WTC11 (cell line): Measurements from ENCODE around the gene OR4X1.

ENCODE experiments used
- CREB1 ChIP-seq: sonication (generic); formaldehyde crosslinking; IDR thresholded peaks from 2 replicates; pipeline ENCODE4 v1.8.0; 2023; ENCODE audit warnings: mild to moderate bottlenecking, missing genetic modification reagents
- JUN ChIP-seq: sonication (generic); formaldehyde crosslinking; IDR thresholded peaks from 2 replicates; pipeline ENCODE4 v1.8.0; 2023; ENCODE audit warnings: mild to moderate bottlenecking, missing genetic modification reagents
- NFATC4 ChIP-seq: fragments of 250-450 bp; sonication (Bioruptor Pico); IDR thresholded peaks from 2 replicates; pipeline ENCODE4 v1.9.0; 2021; ENCODE audit warnings: mild to moderate bottlenecking
- NFYB ChIP-seq: sonication (generic); formaldehyde crosslinking; conservative IDR thresholded peaks from 2 replicates; pipeline ENCODE4 v1.8.0; 2022; ENCODE audit warnings: low read depth, missing genetic modification reagents
- ZBTB21 ChIP-seq: sonication (generic); formaldehyde crosslinking; IDR thresholded peaks from 2 replicates; pipeline ENCODE4 v1.8.1; 2023; ENCODE audit warnings: mild to moderate bottlenecking, missing genetic modification reagents, borderline replicate concordance
- TF ChIP-seq, protein P1 (sequence below): sonication (generic); formaldehyde crosslinking; conservative IDR thresholded peaks from 2 replicates; pipeline ENCODE4 v1.8.1; 2023; ENCODE audit warnings: mild to moderate bottlenecking, low read depth, missing genetic modification reagents, moderate library complexity
- TF ChIP-seq, protein P2 (sequence below): sonication (generic); formaldehyde crosslinking; IDR thresholded peaks from 2 replicates; pipeline ENCODE4 v1.8.1; 2022; ENCODE audit warnings: low read depth, mild to moderate bottlenecking, moderate library complexity, missing genetic modification reagents, borderline replicate concordance
- TF ChIP-seq, protein P3 (sequence below): fragments of 200-600 bp; IDR thresholded peaks from 2 replicates; pipeline ENCODE4 v1.8.0; 2022; ENCODE audit warnings: antibody characterized with exemption

DNA sequence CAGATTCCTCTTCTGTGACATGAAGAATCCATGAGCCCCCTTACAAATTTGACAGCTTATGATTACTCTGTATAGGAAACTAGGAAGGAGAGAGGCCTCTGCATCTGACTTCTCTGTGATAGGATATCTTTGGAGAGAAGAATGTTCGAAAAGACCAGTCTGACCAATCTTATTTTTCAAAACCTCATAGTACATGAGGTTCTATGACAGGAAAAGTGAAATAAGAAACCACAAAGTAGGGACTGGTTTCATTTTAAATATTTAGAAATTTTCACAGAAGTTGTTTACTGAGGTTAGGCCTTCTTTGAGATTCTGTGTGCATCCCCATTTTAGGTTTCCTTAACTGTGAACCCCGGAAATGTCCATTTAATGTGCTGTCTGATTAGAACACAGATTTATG lies 2.1 kb upstream of the OR4X1 start:
- TF ChIP-seq ZBTB21 (CRISPR knock-in tag) (no peak), NFATC4 (CRISPR knock-in tag) (no peak), CREB1 (CRISPR knock-in tag) (no peak), NFYB (CRISPR knock-in tag) (no peak), JUN (CRISPR knock-in tag) (no peak)
- TF ChIP-seq, protein P1, sequence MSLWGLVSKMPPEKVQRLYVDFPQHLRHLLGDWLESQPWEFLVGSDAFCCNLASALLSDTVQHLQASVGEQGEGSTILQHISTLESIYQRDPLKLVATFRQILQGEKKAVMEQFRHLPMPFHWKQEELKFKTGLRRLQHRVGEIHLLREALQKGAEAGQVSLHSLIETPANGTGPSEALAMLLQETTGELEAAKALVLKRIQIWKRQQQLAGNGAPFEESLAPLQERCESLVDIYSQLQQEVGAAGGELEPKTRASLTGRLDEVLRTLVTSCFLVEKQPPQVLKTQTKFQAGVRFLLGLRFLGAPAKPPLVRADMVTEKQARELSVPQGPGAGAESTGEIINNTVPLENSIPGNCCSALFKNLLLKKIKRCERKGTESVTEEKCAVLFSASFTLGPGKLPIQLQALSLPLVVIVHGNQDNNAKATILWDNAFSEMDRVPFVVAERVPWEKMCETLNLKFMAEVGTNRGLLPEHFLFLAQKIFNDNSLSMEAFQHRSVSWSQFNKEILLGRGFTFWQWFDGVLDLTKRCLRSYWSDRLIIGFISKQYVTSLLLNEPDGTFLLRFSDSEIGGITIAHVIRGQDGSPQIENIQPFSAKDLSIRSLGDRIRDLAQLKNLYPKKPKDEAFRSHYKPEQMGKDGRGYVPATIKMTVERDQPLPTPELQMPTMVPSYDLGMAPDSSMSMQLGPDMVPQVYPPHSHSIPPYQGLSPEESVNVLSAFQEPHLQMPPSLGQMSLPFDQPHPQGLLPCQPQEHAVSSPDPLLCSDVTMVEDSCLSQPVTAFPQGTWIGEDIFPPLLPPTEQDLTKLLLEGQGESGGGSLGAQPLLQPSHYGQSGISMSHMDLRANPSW (CRISPR knock-in tag): no peak
- TF ChIP-seq, protein P2, sequence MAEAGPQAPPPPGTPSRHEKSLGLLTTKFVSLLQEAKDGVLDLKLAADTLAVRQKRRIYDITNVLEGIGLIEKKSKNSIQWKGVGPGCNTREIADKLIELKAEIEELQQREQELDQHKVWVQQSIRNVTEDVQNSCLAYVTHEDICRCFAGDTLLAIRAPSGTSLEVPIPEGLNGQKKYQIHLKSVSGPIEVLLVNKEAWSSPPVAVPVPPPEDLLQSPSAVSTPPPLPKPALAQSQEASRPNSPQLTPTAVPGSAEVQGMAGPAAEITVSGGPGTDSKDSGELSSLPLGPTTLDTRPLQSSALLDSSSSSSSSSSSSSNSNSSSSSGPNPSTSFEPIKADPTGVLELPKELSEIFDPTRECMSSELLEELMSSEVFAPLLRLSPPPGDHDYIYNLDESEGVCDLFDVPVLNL (CRISPR knock-in tag): no peak
- TF ChIP-seq, protein P3, sequence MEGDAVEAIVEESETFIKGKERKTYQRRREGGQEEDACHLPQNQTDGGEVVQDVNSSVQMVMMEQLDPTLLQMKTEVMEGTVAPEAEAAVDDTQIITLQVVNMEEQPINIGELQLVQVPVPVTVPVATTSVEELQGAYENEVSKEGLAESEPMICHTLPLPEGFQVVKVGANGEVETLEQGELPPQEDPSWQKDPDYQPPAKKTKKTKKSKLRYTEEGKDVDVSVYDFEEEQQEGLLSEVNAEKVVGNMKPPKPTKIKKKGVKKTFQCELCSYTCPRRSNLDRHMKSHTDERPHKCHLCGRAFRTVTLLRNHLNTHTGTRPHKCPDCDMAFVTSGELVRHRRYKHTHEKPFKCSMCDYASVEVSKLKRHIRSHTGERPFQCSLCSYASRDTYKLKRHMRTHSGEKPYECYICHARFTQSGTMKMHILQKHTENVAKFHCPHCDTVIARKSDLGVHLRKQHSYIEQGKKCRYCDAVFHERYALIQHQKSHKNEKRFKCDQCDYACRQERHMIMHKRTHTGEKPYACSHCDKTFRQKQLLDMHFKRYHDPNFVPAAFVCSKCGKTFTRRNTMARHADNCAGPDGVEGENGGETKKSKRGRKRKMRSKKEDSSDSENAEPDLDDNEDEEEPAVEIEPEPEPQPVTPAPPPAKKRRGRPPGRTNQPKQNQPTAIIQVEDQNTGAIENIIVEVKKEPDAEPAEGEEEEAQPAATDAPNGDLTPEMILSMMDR: no peak
